Measurements from ENCODE around the gene RHOU.

DNA sequence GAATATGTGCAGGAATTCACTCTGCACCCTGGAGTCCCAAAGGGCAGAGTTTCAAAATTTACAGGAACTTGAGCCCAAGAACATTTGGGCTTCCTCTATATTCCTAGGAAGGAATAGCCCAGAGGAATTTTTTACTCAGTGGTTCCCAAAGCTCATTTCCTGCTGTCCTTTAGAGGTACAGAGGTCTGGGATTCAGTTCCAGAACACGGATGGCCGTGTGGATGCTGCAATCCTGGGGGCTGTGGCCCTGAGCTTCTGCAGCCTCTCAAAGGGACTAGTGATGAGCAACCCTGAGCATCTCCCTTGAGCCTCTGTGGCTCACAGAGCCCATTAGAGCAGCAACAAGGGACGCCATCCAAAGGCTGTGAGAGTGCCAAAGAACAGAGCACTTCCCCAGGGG, 10.1 kb upstream of the RHOU start:
- TF ChIP-seq, protein P1, sequence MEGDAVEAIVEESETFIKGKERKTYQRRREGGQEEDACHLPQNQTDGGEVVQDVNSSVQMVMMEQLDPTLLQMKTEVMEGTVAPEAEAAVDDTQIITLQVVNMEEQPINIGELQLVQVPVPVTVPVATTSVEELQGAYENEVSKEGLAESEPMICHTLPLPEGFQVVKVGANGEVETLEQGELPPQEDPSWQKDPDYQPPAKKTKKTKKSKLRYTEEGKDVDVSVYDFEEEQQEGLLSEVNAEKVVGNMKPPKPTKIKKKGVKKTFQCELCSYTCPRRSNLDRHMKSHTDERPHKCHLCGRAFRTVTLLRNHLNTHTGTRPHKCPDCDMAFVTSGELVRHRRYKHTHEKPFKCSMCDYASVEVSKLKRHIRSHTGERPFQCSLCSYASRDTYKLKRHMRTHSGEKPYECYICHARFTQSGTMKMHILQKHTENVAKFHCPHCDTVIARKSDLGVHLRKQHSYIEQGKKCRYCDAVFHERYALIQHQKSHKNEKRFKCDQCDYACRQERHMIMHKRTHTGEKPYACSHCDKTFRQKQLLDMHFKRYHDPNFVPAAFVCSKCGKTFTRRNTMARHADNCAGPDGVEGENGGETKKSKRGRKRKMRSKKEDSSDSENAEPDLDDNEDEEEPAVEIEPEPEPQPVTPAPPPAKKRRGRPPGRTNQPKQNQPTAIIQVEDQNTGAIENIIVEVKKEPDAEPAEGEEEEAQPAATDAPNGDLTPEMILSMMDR (IDR thresholded peaks at IDR 0.05; ENCODE audit: poor library complexity, severe bottlenecking) = no peak
- no peak for TF ChIP-seq POLR2AphosphoS5 (IDR thresholded peaks at IDR 0.05)
- TF ChIP-seq EZH2 (IDR thresholded peaks at IDR 0.05; ENCODE audit: borderline replicate concordance, insufficient read depth, low read length, poor library complexity, severe bottlenecking) = no peak
- TF ChIP-seq EP300 (conservative IDR thresholded peaks at IDR 0.05; ENCODE audit: poor library complexity, severe bottlenecking) = no peak
- no peak for TF ChIP-seq RAD21 (conservative IDR thresholded peaks at IDR 0.05)

Measured in neural cell (in vitro differentiated cells).